H9 (cell line): ENCODE data around the gene ZNF512. TPM values are rescaled to one million over a fixed set of nuclear protein-coding genes. Genes with fewer than 3 reads are reported as not detected.
"Not testable (repeated sequence)": the region's sequence is repeated elsewhere in the genome, so short reads cannot be mapped to it uniquely, and the experiment has no call there.

Experiments used
- DNase-seq: peaks from one replicate; pipeline ENCODE4 v3.0.0-alpha.2; 2017
- H2AFZ ChIP-seq: one replicate; pipeline ENCODE4 v1.6.1; 2013; ENCODE audit warnings: mild to moderate bottlenecking, low read length, control low read depth, moderate library complexity
- H2AK5ac ChIP-seq: 2 replicates; pipeline ENCODE4 v1.6.1; 2013; ENCODE audit warnings: low read length, control low read depth, mixed read lengths; ENCODE audit not compliant: insufficient read length
- H2BK120ac ChIP-seq: one replicate; pipeline ENCODE4 v1.6.1; 2013; ENCODE audit warnings: low read depth, mild to moderate bottlenecking, low read length, control low read depth, inconsistent platforms; ENCODE audit not compliant: poor library complexity, severe bottlenecking
- H2BK12ac ChIP-seq: 2 replicates; pipeline ENCODE4 v1.6.1; 2013; ENCODE audit warnings: low read length, control low read depth, mixed read lengths, low read depth; ENCODE audit not compliant: insufficient read length
- H2BK15ac ChIP-seq: 2 replicates; pipeline ENCODE4 v1.6.1; 2013; ENCODE audit warnings: low read depth, low read length, control low read depth
- H2BK20ac ChIP-seq: one replicate; pipeline ENCODE4 v1.6.1; 2013; ENCODE audit warnings: low read depth, mild to moderate bottlenecking, low read length, control low read depth, inconsistent platforms; ENCODE audit not compliant: poor library complexity, severe bottlenecking
- H2BK5ac ChIP-seq: 2 replicates; pipeline ENCODE4 v1.6.1; 2013; ENCODE audit warnings: low read length, control low read depth, mixed read lengths; ENCODE audit not compliant: insufficient read length
- H3K14ac ChIP-seq: 2 replicates; pipeline ENCODE4 v1.6.1; 2013; ENCODE audit warnings: low read length, control low read depth; ENCODE audit not compliant: insufficient read depth
- H3K18ac ChIP-seq: 2 replicates; pipeline ENCODE4 v1.6.1; 2013; ENCODE audit warnings: low read depth, mild to moderate bottlenecking, mixed read lengths, low read length, control low read depth; ENCODE audit not compliant: insufficient read length
- H3K23ac ChIP-seq: 2 replicates; pipeline ENCODE4 v1.6.1; 2013; ENCODE audit warnings: low read length, control low read depth, mixed read lengths, low read depth; ENCODE audit not compliant: insufficient read length
- H3K23me2 ChIP-seq: 2 replicates; pipeline ENCODE4 v1.6.1; 2013; ENCODE audit warnings: low read depth, mild to moderate bottlenecking, mixed read lengths, low read length, control low read depth; ENCODE audit not compliant: insufficient read length, poor library complexity, severe bottlenecking
- H3K27ac ChIP-seq: 2 replicates; pipeline ENCODE4 v1.5.1; 2013; ENCODE audit warnings: low read length, control low read depth, mixed read lengths, low read depth; ENCODE audit not compliant: insufficient read length
- H3K27me3 ChIP-seq: 2 replicates; pipeline ENCODE4 v1.6.1; 2013; ENCODE audit warnings: low read length, control low read depth, inconsistent platforms; ENCODE audit not compliant: insufficient read depth
- H3K4ac ChIP-seq: 2 replicates; pipeline ENCODE4 v1.6.1; 2013; ENCODE audit warnings: low read depth, mild to moderate bottlenecking, control low read depth, inconsistent platforms, low read length, moderate library complexity
- H3K4me1 ChIP-seq: 2 replicates; pipeline ENCODE4 v1.6.1; 2013; ENCODE audit warnings: low read length, control low read depth, inconsistent platforms; ENCODE audit not compliant: insufficient read depth
- H3K4me2 ChIP-seq: 2 replicates; pipeline ENCODE4 v1.6.1; 2013; ENCODE audit warnings: low read length, control low read depth, mixed read lengths; ENCODE audit not compliant: insufficient read length, insufficient read depth
- H3K56ac ChIP-seq: 2 replicates; pipeline ENCODE4 v1.6.1; 2013; ENCODE audit warnings: low read depth, mild to moderate bottlenecking, mixed read lengths, low read length, control low read depth; ENCODE audit not compliant: insufficient read length
- H3K79me1 ChIP-seq: 2 replicates; pipeline ENCODE4 v1.6.1; 2013; ENCODE audit warnings: low read depth, mild to moderate bottlenecking, moderate library complexity, low read length, control low read depth, inconsistent platforms; ENCODE audit not compliant: insufficient read depth, poor library complexity, severe bottlenecking
- H3K79me2 ChIP-seq: 2 replicates; pipeline ENCODE4 v1.6.1; 2013; ENCODE audit warnings: low read length, control low read depth, inconsistent platforms; ENCODE audit not compliant: insufficient read depth
- H3K9ac ChIP-seq: 2 replicates; pipeline ENCODE4 v1.6.1; 2013; ENCODE audit warnings: low read length, control low read depth, mixed read lengths; ENCODE audit not compliant: insufficient read length; ENCODE audit errors: extremely low read depth
- H3K9me3 ChIP-seq: one replicate; pipeline ENCODE4 v1.6.1; 2013; ENCODE audit warnings: low read depth, low read length, inconsistent platforms; ENCODE audit not compliant: control insufficient read depth
- H3T11ph ChIP-seq: one replicate; pipeline ENCODE4 v1.6.1; 2013; ENCODE audit warnings: mild to moderate bottlenecking, low read length, control low read depth, inconsistent platforms
- H4K20me1 ChIP-seq: one replicate; pipeline ENCODE4 v1.6.1; 2013; ENCODE audit not compliant: control insufficient read depth, insufficient read length, insufficient read depth
- H4K5ac ChIP-seq: 2 replicates; pipeline ENCODE4 v1.6.1; 2013; ENCODE audit warnings: low read depth, mild to moderate bottlenecking, mixed read lengths, low read length, control low read depth; ENCODE audit not compliant: insufficient read length
- H4K8ac ChIP-seq: replicated peaks from 2 replicates; pipeline ENCODE4 v1.6.1; 2013; ENCODE audit warnings: low read length, control low read depth, mixed read lengths, low read depth; ENCODE audit not compliant: insufficient read length
- H4K91ac ChIP-seq: 2 replicates; pipeline ENCODE4 v1.6.1; 2013; ENCODE audit warnings: low read depth, mild to moderate bottlenecking, moderate library complexity, mixed read lengths, low read length, control low read depth; ENCODE audit not compliant: insufficient read length
- H3K27ac Mint-ChIP-seq, 3 experiments: 2 replicates in 2 of 3; 3 replicates in 1 of 3; pipeline ENCODE4 v1.8.0; 2020 to 2021; ENCODE audit warnings: mixed read lengths in 3 of 3, mild to moderate bottlenecking in 1 of 3, moderate library complexity in 1 of 3
- H3K27me3 Mint-ChIP-seq: 2 replicates; pipeline ENCODE4 v1.8.0; 2021; ENCODE audit warnings: low read depth, mild to moderate bottlenecking, moderate library complexity, mixed read lengths
- H3K36me3 Mint-ChIP-seq, 3 experiments: 2 replicates in 2 of 3; 3 replicates in 1 of 3; pipeline ENCODE4 v1.8.0; 2020 to 2021; ENCODE audit warnings: low read depth in 3 of 3, mixed read lengths in 3 of 3; ENCODE audit not compliant: insufficient read depth in 1 of 3
- H3K4me1 Mint-ChIP-seq, 2 experiments: 2 replicates each; pipeline ENCODE4 v1.8.0; 2020; ENCODE audit warnings: mixed read lengths in 2 of 2
- H3K4me3 Mint-ChIP-seq, 2 experiments: 2 replicates in 1 of 2; 3 replicates in 1 of 2; pipeline ENCODE4 v1.8.0; 2020 to 2021; ENCODE audit warnings: mild to moderate bottlenecking in 2 of 2, mixed read lengths in 2 of 2, moderate library complexity in 1 of 2
- H3K9me3 Mint-ChIP-seq, 2 experiments: 2 replicates in 1 of 2; 3 replicates in 1 of 2; pipeline ENCODE4 v1.8.0; 2020; ENCODE audit warnings: mild to moderate bottlenecking in 2 of 2, mixed read lengths in 2 of 2, moderate library complexity in 1 of 2
- WGBS: extraction: QIAGEN DNeasy Blood & Tissue Kit; methylation state at CpG from one replicate; pipeline ENCODE4 v1.1.7; 2013; ENCODE audit warnings: missing lambda C conversion rate, low lambda C conversion rate, mixed read lengths; ENCODE audit not compliant: insufficient read length; ENCODE audit errors: extremely low coverage; 5-methylcytosine and 5-hydroxymethylcytosine counted together
- total RNA-seq: library from RNA; stranded (reverse); gene quantifications from 2 replicates; pipeline ENCODE4 v1.2.1, GENCODE V29; 2021

ZNF512 gene
- total RNA-seq, 1 experiment from 2014 or later, result 38.2 TPM

GRCh38 chr2:27595412-27595811 lies 12.6 kb downstream of the ZNF512 start:
- not testable (repeated sequence) for H3K27me3 ChIP-seq, H3K79me1 ChIP-seq, H3K27ac Mint-ChIP-seq, H3K9ac ChIP-seq, H3K27ac ChIP-seq, H2BK12ac ChIP-seq, H4K20me1 ChIP-seq, H3K23me2 ChIP-seq, H2AK5ac ChIP-seq, H3K56ac ChIP-seq, H2BK5ac ChIP-seq, H4K91ac ChIP-seq, H4K8ac ChIP-seq, H2BK15ac ChIP-seq, H2AFZ ChIP-seq, H3K14ac ChIP-seq, H3K4me1 ChIP-seq, H2BK120ac ChIP-seq, H3K27me3 Mint-ChIP-seq, H3K23ac ChIP-seq, H2BK20ac ChIP-seq, H3K9me3 ChIP-seq, DNase-seq, H3K4ac ChIP-seq, H3K4me3 Mint-ChIP-seq, H3T11ph ChIP-seq, H3K4me1 Mint-ChIP-seq, H3K18ac ChIP-seq, H4K5ac ChIP-seq, H3K4me2 ChIP-seq
- peaks cover 24% of the 10 kb centered on the region; the same call in 1 of the 2 replicates for H3K79me2 ChIP-seq
- peaks cover 38 to 65% (median 50%) of the 10 kb centered on the region in 3 experiments for H3K36me3 Mint-ChIP-seq
- peaks cover 43 to 46% of the 10 kb centered on the region in 2 experiments for H3K9me3 Mint-ChIP-seq
- WGBS, result no CpG with 5 or more reads among the region's 9 CpGs
